ENCODE results near the gene ZNF367.

ZNF367 gene

DNA sequence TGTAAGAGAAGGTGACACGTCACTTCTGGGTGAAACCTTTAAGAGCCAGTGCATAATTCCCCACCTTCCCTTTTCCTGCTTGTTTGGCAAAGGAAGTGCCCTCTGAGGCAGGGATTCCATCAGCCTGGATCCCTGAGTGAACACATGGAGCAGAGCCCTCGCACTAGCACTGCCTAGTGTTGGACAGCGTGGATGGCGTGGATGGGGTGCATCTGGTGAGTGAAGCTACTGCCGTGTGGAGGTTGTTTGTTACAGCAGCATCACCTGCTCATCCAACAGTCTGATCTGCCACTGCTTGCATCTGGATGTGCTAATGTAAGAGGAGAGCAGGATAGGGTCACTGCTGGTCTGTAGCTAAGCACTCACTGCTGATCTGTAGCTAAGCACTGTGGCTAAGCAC lies 69.9 kb downstream of the ZNF367 start:
- DNase-seq = no peak

- no peak for DNase-seq
Measured at GRCh38 chr9:96345551-96345950, 72.6 kb downstream of the ZNF367 start.

DNA sequence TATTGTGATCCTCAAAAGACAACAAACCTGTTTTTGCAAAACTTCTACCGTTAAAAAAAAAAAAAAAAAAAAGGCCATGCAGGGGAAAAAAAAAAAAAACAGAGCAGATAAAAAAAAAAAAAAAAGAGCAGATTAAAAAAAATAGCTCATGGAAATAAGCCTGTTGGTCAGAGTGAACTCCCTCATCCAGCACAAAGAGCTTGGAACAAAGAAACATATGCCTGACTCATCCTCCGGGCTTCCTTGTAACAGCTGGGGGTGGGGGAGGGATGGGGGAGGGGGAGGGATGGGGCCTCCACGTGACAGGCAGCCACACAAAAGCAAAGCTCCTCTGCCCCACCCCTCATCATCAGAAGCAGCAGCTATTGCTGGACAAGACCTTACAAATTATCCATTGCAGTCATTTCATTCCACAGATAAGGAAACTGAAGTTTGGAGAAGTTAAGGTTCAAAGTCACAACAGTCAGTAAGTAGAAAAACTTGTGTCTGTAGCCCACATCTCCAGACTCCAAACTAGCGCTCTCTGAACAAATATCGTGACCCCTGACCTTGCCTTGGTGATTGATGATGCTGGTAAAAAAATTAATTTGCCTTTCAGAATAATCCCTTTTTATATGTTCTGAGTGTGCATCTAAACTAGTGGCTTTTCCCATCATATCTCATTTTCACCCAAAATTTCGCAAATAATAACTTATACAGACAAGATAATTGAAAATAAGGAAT lies 73.6 kb downstream of the ZNF367 start:
- DNase-seq = no peak

GRCh38 chr9:96343515-96344360 lies 74.4 kb downstream of the ZNF367 start:
- no peak for DNase-seq

DNA sequence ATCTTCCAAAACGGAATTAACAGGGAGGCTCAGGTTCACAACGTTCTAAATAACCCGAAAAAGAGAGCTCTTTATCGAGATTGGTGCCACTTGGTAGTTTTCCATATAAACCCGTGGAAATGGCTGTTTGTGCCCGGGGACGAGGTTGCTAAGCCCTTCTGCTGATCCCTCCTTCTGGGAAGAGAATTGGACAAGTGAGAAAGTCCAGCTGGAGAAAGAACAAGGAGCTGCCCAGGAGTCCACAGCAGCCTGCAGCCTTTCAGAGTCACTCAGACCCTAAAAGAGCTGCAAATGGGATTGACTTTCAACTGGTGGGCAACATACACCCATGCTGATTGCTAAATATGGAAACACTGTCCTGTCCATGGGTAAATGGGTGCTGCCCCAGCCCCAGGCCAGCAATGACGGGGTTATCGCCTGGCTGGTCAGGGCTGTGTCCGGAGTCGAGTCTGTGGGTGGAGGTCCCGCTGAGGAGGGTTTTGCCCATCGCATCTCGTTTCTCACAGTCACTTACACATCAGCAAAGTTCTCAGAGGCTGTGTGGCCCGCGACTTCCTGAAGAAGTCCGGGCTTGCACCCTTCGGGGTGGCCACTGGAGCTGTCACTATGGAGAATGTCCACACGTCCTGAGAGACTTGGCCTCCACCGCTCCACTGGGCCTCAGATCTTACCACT lies 75.5 kb downstream of the ZNF367 start:
- no peak for DNase-seq

DNA sequence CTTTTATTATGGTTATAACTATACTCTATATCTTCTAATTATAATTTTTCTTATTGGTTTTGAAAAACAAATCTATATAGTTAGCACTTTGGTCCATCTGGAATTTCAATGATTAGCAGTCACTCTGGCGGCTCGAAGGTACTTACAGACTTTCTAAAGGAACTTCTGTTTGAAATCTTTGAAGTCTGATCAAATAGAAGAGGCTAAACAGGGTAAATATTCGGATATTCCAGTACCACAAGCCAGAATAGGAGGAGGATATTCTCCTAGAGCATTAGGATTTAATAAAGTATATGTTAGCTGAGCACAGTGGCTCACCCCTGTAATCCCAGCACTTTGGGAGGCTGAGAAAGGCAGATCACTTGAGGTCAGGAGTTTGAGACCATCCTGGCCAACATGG lies 77.5 kb downstream of the ZNF367 start:
- DNase-seq = no peak

- no peak for DNase-seq
Measured at GRCh38 chr9:96338299-96338698, 79.9 kb downstream of the ZNF367 start.
